ENCODE data around the gene DNAH9.
"Not testable (repeated sequence)": the region's sequence is repeated elsewhere in the genome, so short reads cannot be mapped to it uniquely, and the experiment has no call there.

Gene DNAH9

DNA sequence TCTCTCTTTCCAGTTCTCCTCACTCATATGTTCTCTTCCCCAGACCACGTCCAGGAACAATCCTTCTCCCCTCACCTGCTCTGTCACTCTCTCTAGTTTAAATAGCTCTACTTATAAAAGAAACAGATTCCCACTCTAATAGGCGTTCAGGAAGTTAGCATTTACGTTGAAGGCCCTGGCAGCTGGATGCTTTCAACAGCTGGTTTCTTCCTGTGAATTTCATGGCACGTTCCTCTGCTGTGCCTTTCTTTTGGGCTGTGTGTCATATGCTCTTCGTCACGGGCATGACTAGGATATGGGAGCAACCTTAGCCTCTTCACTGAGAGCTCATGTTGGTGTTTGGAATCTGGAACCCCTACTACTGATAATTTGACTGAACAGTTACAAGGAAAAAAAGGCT is 325.8 kb downstream of the DNAH9 start:
- no peak for DNase-seq

- no peak for DNase-seq
Observed at GRCh38 chr17:11925262-11926021, 327.2 kb downstream of the DNAH9 start.

GRCh38 chr17:11928436-11928835 is 330.2 kb downstream of the DNAH9 start:
- no peak for DNase-seq

- DNase-seq, result no peak
Observed at GRCh38 chr17:11932337-11932898, 334.1 kb downstream of the DNAH9 start.

- DNase-seq, result peak; percentile 56
Observed at GRCh38 chr17:11935734-11936406, 337.6 kb downstream of the DNAH9 start.

GRCh38 chr17:11940904-11941303 is 342.6 kb downstream of the DNAH9 start:
- no peak for DNase-seq

DNA sequence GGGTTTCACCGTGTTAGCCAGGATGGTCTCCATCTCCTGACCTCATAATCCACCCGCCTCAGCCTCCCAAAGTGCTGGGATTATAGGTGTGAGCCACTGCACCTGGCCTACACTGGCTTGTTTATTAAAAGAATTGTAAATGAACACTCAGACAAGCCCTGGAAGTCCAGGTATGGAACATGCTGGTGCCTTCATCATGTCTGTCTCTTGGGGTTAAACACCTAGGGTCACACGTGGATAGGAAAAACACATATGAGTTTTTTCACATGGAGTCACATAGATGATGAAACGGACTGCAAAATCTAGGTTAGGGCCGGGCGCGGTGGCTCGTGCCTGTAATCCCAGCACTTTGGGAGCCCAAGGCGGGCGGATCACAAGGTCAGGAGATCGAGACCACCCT is 344.8 kb downstream of the DNAH9 start:
- DNase-seq, result not testable (repeated sequence)

GRCh38 chr17:11943759-11944347 is 345.6 kb downstream of the DNAH9 start:
- no peak for DNase-seq

DNA sequence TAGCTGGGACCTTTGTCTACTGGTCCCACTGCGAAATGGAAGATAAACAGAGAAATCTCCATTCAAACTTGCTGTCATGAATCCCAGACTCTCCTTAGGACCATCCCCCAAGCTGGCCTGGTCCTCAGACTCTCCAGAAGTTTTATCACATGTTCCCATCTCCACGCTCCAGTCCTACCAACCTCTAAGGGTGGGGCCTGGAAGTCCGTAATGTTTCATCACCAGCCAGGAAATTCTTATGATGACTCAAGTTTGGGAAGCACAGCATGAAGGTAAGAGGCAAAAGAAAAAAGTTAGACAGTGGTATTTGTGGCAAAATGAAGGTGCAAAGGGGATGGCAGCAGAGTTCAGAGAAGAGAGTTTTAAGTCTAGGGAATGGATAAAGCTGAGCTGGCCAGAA is 346.3 kb downstream of the DNAH9 start:
- DNase-seq, result peak; percentile 16

DNA sequence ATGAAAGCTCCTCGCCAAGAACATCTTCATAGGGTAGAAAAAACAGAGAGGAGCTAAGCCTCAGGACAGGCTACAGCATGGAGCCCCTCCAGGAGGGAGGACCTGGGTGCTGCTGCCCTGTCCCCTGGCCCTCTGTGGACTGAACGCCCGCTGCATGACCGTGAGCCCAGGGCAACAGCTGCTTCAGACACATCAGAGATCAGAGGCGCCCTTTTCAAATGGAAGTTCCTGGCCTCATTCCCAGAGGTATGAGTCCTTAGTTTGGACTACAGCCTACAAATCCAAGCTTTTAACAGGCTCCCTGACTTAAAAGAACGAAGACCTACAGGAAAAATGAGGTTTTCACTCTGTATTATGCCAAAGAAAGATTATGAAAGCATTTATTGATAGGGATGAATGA is 350.5 kb downstream of the DNAH9 start:
- DNase-seq, result peak; percentile 41

DNA sequence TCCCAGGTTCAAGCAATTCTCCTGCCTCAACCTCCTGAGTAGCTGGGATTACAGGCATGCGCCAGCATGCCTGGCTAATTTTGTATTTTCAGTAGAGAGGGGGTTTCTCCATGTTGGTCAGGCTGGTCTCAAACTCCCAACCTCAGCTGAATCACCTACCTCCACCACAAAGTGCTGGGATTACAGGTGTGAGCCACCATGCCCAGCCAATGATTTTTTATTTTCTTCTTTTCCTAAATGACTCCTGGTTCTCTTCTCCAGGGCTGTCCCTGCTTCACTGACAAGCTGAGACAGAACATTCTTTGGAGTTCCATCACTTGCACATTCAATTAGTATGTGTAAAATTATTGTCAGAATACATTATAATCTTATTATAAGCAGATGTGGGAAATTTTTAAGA is 351.3 kb downstream of the DNAH9 start:
- not testable (repeated sequence) for DNase-seq

- peak; percentile 15 for DNase-seq
Observed at GRCh38 chr17:11950771-11951519, 352.7 kb downstream of the DNAH9 start.

- no peak for DNase-seq
Observed at GRCh38 chr17:11952610-11953009, 354.3 kb downstream of the DNAH9 start.

GRCh38 chr17:11953924-11954323 is 355.7 kb downstream of the DNAH9 start:
- no peak for DNase-seq

- no peak for DNase-seq
Observed at GRCh38 chr17:11954936-11955335, 356.7 kb downstream of the DNAH9 start.

- no peak for DNase-seq
Observed at GRCh38 chr17:11969565-11969964, 371.3 kb downstream of the DNAH9 start.

- not testable (repeated sequence) for DNase-seq
Observed at GRCh38 chr17:11972741-11973140, 374.5 kb downstream of the DNAH9 start.

DNA sequence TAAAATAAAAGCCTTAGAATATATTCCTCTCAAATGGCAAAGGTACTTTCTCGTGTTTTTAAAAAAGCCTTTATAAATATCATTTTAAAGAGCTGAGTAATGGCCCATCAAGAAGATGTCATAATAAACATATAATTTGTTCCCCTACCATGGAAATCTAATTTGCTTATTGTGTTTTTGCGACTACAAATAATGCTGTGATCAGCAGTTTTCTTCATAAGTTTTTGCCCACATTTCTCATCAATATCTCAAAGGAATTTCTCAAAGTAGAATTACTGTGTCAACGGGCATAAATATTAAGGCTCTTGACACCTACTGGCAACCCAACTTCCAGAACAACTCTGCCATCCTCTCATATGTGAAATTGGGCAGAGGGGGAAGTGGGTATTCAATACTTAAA is 381.5 kb downstream of the DNAH9 start:
- no peak for DNase-seq

- DNase-seq, result no peak
Observed at GRCh38 chr17:11980813-11981212, 382.5 kb downstream of the DNAH9 start.

GRCh38 chr17:11981862-11982261 is 383.6 kb downstream of the DNAH9 start:
- DNase-seq, result no peak

GRCh38 chr17:11986179-11986941 is 388.1 kb downstream of the DNAH9 start:
- DNase-seq, result no peak

DNA sequence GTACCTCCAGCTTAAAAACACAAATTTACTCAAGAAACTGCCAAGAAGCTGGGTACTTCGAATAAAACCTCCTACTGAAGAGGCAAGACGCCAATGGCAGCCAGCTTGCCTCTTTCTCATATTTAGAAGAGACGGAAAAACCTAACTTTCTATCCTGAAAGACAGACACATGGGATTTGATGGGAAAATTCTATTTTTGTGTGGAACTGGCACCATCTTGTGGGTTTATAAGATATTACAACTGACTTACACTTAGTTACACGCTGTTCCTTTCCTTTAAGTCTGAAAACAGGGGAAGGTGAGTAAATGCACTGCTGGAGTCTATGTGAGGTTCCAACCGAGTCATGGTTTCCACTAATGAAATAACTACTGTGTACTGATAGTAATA is 388.7 kb downstream of the DNAH9 start:
- DNase-seq, result peak; percentile 47

All from fibroblast of skin of back (primary cell).